22Rv1 (cell line): ENCODE data around the gene PYGO2.

Experiments
- ZFX ChIP-seq: fragments of 450-650 bp; IDR thresholded peaks from 2 replicates; pipeline ENCODE4 v1.6.1; 2017; ENCODE audit warnings: antibody characterized with exemption, borderline replicate concordance
- TF ChIP-seq, protein P1 (sequence below): fragments of 450-650 bp; IDR thresholded peaks from 2 replicates; pipeline ENCODE4 v1.5.1; 2017; ENCODE audit warnings: mild to moderate bottlenecking

DNA sequence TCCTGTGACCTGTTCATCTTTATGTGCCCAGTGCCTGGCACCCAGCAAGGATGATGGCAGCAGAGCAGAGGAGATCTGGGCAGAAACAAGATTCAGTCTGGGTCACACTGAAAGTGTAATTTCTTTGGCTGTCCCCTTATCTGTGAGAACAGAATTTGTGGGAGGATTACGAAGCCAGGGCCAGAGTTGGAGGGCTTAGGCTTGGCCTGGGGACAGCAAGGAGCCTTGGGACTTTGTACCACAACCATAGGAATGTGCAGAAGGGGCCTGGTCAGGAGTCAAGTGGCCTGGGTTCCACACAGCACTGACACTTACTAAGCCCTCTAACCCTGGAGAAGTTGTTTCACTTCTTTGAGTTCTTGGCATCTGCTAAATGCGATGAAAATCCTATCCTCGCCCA is 37.9 kb downstream of the PYGO2 start:
- TF ChIP-seq, protein P1, sequence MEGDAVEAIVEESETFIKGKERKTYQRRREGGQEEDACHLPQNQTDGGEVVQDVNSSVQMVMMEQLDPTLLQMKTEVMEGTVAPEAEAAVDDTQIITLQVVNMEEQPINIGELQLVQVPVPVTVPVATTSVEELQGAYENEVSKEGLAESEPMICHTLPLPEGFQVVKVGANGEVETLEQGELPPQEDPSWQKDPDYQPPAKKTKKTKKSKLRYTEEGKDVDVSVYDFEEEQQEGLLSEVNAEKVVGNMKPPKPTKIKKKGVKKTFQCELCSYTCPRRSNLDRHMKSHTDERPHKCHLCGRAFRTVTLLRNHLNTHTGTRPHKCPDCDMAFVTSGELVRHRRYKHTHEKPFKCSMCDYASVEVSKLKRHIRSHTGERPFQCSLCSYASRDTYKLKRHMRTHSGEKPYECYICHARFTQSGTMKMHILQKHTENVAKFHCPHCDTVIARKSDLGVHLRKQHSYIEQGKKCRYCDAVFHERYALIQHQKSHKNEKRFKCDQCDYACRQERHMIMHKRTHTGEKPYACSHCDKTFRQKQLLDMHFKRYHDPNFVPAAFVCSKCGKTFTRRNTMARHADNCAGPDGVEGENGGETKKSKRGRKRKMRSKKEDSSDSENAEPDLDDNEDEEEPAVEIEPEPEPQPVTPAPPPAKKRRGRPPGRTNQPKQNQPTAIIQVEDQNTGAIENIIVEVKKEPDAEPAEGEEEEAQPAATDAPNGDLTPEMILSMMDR = no peak
- TF ChIP-seq ZFX = no peak
